ENCODE measurements around the gene CDC42SE1.
"Not testable (repeated sequence)": the region's sequence is repeated elsewhere in the genome, so short reads cannot be mapped to it uniquely, and the experiment has no call there.

CDC42SE1 gene, protein sequence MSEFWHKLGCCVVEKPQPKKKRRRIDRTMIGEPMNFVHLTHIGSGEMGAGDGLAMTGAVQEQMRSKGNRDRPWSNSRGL

DNA sequence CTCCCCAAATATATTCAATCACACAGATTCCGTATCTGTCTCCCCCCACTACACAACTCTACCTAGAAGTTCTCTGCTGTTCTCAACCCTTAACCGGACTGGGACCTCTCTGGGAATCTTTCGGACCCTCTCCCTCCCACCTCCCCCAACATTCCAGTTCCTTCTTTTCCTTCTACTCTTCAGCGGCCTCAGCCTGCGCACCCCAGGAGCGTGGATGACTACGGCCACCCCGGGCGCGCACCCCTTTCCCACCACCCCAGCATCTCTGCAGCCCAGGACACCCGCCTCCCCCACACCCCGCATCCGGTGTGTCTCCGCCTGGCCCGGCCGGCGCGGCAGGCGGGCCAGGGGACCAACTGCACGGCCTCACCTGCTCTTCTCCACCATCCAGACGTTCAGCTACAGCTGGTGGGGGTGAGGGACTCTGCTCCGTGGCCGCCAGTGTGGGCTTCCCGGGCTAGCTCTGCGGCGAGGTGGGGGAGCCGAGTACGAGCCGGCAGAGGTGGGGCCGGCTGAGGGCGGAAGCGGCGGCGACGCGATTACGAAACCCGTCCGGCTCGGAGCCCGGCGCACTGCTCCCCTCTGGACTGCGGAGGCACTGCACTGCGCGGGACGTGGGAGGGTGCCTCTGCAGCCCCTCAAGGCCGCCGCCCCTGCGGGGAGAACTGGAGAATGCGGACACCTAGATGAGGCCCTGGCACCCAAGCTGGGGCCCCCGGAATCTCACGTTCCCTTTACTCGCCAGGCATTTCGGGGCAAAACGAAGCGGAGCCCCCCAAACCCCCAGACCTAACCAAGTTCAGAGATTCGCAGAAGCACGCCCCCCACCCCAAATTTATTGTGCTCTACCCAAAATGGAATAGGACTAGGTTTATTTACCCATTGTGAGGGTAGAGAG is at the start of gene CDC42SE1:
Gene CDC42SE1 (minus strand): TSS at position 514 of the 898 bp plus-strand sequence. CDS start 3,892 bp downstream, outside the sequence.
- peak within 1 kb of the TSS; percentile 84 for H3K9ac ChIP-seq (ENCODE audit: low read depth, low read length)
- H3K9me3 ChIP-seq (ENCODE audit: control insufficient read depth, insufficient read depth, low read length) = no peaks in the 10 kb centered on the region
- peaks cover 28% of the 10 kb centered on the region for H3K4me1 ChIP-seq (ENCODE audit: control insufficient read depth, insufficient read depth, low read length)
- peak within 1 kb of the TSS; percentile 93 for H3K4me3 ChIP-seq (ENCODE audit: low read depth, low read length)
- H3K27me3 ChIP-seq (ENCODE audit: control insufficient read depth, insufficient read depth, low read length) = no peaks in the 10 kb centered on the region
- peak within 1 kb of the TSS; percentile 92 for H3K27ac ChIP-seq (ENCODE audit: low read depth, low read length)
- peaks cover 30% of the 10 kb centered on the region for H3K36me3 ChIP-seq (ENCODE audit: control insufficient read depth, insufficient read depth, low read length)

DNA sequence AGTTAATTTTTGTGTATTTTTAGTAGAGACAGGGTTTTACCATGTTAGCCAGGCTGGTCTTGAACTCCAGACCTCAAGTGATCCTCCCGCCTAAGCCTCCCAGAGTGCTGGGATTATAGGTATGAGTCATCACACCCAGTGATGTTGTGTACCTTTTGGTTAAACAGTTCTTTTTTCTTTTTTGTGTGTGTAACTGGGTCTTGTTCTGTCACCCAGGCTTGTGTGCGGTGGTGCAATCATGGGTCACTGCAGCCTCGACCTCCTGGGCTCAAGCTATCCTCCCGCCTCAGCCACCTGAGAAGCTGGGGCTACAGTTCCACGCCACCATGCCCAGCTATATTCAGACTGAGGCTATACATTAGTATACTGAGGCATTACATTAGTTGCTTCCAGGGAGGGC is 48.9 kb upstream of the CDC42SE1 start:
- Histone ChIP-seq H3K4me3 (ENCODE audit: low read depth, low read length) (no peak overlapping the region), H3K27me3 (ENCODE audit: control insufficient read depth, insufficient read depth, low read length) (no peaks in the 10 kb centered on the region), H3K4me1 (ENCODE audit: control insufficient read depth, insufficient read depth, low read length) (no peaks in the 10 kb centered on the region), H3K9ac (ENCODE audit: low read depth, low read length) (no peak overlapping the region), H3K27ac (ENCODE audit: low read depth, low read length) (no peak overlapping the region), H3K36me3 (ENCODE audit: control insufficient read depth, insufficient read depth, low read length) (no peaks in the 10 kb centered on the region), H3K9me3 (ENCODE audit: control insufficient read depth, insufficient read depth, low read length) (no peaks in the 10 kb centered on the region)

DNA sequence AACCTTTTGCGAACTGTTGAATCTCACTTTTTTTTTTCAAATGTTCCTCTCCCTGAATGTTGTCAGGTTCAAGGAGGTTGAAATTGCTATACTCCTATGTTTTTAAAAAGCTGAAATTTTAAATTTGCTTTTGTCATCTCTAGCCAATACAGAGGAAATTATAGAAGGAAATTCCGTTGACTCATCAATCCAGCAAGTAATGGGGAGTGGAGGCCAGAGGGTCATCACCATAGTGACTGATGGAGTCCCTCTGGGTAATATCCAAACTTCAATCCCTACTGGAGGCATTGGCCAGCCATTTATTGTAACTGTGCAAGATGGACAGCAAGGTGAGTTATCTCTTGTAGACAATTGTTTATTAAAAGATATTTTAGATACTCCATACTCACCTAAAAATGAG is 47.5 kb upstream of the CDC42SE1 start:
- no peaks in the 10 kb centered on the region for H3K9me3 ChIP-seq (ENCODE audit: control insufficient read depth, insufficient read depth, low read length)
- no peak overlapping the region for H3K9ac ChIP-seq (ENCODE audit: low read depth, low read length)
- H3K4me3 ChIP-seq (ENCODE audit: low read depth, low read length) = no peak overlapping the region
- no peaks in the 10 kb centered on the region for H3K4me1 ChIP-seq (ENCODE audit: control insufficient read depth, insufficient read depth, low read length)
- H3K36me3 ChIP-seq (ENCODE audit: control insufficient read depth, insufficient read depth, low read length) = no peaks in the 10 kb centered on the region
- H3K27me3 ChIP-seq (ENCODE audit: control insufficient read depth, insufficient read depth, low read length) = no peaks in the 10 kb centered on the region
- H3K27ac ChIP-seq (ENCODE audit: low read depth, low read length) = no peak overlapping the region

DNA sequence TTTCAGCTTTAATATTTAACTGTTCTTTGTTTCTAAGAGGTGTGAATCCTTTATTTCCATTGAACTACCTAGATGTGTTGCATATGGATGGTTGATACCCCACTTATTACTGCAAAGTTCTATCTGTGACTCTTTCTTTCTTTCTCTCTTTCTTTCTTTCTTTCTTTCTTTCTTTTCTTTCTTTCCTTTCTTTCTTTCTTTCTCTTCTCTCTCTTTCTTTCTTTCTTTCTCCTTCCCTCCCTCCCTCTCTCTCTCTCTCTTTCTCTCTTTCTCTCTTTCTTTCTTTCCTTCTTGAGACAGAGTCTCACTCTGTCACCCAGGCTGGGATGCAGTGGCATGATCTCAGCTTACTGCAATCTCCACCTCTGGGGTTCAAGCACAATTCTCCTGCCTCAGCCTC is 45.2 kb upstream of the CDC42SE1 start:
- Histone ChIP-seq H3K4me3 (ENCODE audit: low read depth, low read length) (no peak overlapping the region), H3K9me3 (ENCODE audit: control insufficient read depth, insufficient read depth, low read length) (no peaks in the 10 kb centered on the region)

DNA sequence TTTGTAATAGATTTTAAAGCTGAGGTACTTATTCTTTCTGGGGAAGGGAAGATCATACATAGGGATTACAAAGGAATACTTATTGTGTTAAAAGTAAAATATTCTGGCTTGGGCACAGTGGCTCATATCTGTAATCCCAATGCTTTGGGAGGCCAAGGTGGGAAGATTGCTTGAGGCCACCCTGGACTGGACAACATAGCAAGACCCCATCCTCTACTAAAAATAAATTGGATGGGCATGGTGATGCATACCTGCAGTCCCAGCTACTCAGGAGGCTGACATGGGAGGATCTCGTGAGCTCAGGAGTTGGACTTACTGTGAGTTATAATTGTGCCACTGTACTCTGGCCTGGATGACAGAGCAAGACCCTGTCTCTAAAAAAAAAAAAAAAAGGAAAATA is 38.7 kb upstream of the CDC42SE1 start:
- no peaks in the 10 kb centered on the region for H3K27me3 ChIP-seq (ENCODE audit: control insufficient read depth, insufficient read depth, low read length)
- no peaks in the 10 kb centered on the region for H3K9me3 ChIP-seq (ENCODE audit: control insufficient read depth, insufficient read depth, low read length)
- H3K27ac ChIP-seq (ENCODE audit: low read depth, low read length) = no peak overlapping the region

More for the DNA sequence above, 45.2 kb upstream of the CDC42SE1 start:
- Histone ChIP-seq H3K4me1 (ENCODE audit: control insufficient read depth, insufficient read depth, low read length) (no peaks in the 10 kb centered on the region), H3K27ac (ENCODE audit: low read depth, low read length) (no peak overlapping the region), H3K27me3 (ENCODE audit: control insufficient read depth, insufficient read depth, low read length) (no peaks in the 10 kb centered on the region), H3K36me3 (ENCODE audit: control insufficient read depth, insufficient read depth, low read length) (no peaks in the 10 kb centered on the region), H3K9ac (ENCODE audit: low read depth, low read length) (no peak overlapping the region)

DNA sequence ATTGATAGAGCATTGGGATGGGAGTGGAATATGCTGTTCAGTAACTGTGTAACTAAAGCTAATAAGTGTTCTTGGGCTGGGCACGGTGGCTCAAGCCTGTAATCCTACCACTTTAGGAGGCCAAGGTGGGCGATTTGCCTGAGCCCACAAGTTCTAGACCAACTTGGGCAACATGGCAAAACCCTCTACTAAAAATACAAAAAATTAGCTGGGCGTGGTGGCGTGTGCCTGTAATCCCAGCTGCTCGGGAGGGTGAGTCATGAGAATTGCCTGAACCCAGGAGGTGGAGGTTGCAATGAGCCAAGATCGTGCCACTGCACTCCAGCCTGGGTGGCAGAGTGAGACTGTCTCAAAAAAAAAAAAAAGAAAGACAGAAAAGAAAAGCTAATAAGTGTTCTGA is 38.0 kb upstream of the CDC42SE1 start:
- not testable (repeated sequence) for H3K4me1 ChIP-seq (ENCODE audit: control insufficient read depth, insufficient read depth, low read length); H3K36me3 ChIP-seq (ENCODE audit: control insufficient read depth, insufficient read depth, low read length); H3K9me3 ChIP-seq (ENCODE audit: control insufficient read depth, insufficient read depth, low read length); H3K9ac ChIP-seq (ENCODE audit: low read depth, low read length); H3K27me3 ChIP-seq (ENCODE audit: control insufficient read depth, insufficient read depth, low read length); H3K4me3 ChIP-seq (ENCODE audit: low read depth, low read length); H3K27ac ChIP-seq (ENCODE audit: low read depth, low read length)

More for the DNA sequence above, 38.7 kb upstream of the CDC42SE1 start:
- no peaks in the 10 kb centered on the region for H3K36me3 ChIP-seq (ENCODE audit: control insufficient read depth, insufficient read depth, low read length)
- H3K4me1 ChIP-seq (ENCODE audit: control insufficient read depth, insufficient read depth, low read length) = no peaks in the 10 kb centered on the region
- H3K9ac ChIP-seq (ENCODE audit: low read depth, low read length) = no peak overlapping the region
- no peak overlapping the region for H3K4me3 ChIP-seq (ENCODE audit: low read depth, low read length)

DNA sequence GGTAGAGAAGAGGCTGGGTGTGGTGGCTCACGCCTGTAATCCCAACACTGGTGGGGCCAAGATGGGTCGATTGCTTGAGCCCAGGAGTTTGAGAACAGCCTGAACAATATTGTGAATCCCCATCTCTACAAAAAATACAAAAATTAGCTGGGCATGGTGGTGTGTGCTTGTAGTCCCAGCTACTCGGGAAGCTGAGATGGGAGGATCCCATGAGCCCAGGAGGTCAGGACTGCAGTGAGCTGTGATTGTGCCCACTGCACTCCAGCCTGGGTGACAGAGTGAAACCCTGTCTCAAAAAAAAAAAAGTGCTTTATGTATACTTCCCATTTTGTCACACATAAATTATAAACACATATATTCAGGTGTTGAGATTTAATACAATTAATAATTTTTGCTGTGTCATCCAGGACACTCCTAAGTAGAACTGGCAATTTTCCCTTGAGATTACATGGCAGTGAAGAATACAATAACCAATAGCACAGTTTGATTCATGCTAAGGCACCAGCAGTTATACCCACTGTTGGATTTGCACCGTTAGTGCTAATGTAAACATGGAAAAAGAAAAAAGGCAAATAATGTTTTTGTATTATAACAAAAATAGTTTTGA is 26.6 kb upstream of the CDC42SE1 start:
- Histone ChIP-seq H3K4me1 (ENCODE audit: control insufficient read depth, insufficient read depth, low read length) (peaks cover 5% of the 10 kb centered on the region), H3K9ac (ENCODE audit: low read depth, low read length) (no peak overlapping the region), H3K27ac (ENCODE audit: low read depth, low read length) (no peak overlapping the region), H3K36me3 (ENCODE audit: control insufficient read depth, insufficient read depth, low read length) (no peaks in the 10 kb centered on the region), H3K9me3 (ENCODE audit: control insufficient read depth, insufficient read depth, low read length) (no peaks in the 10 kb centered on the region), H3K4me3 (ENCODE audit: low read depth, low read length) (no peak overlapping the region), H3K27me3 (ENCODE audit: control insufficient read depth, insufficient read depth, low read length) (no peaks in the 10 kb centered on the region)

DNA sequence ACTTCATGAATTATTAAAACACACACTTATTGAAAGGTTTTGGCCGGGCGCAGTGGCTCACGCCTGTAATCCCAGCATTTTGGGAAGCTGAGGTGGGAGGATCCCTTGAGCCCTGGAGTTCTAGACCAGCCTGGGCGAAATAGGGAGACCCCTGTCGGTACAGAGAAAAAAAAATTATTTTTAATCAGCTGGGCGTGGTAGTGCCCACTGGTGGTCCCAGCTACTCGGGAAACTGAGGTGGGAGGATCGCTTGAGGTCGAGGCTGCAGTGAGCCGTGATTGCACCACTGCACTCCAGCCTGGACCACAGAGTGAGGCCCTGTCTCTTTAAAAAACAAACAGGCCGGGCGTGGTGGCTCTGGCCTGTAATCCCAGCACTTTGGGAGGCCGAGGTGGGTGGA is 12.8 kb upstream of the CDC42SE1 start:
- Histone ChIP-seq H3K27ac (ENCODE audit: low read depth, low read length) (no peak overlapping the region), H3K36me3 (ENCODE audit: control insufficient read depth, insufficient read depth, low read length) (peaks cover 12% of the 10 kb centered on the region), H3K27me3 (ENCODE audit: control insufficient read depth, insufficient read depth, low read length) (no peaks in the 10 kb centered on the region), H3K9ac (ENCODE audit: low read depth, low read length) (no peak overlapping the region), H3K9me3 (ENCODE audit: control insufficient read depth, insufficient read depth, low read length) (no peaks in the 10 kb centered on the region), H3K4me3 (ENCODE audit: low read depth, low read length) (no peak overlapping the region), H3K4me1 (ENCODE audit: control insufficient read depth, insufficient read depth, low read length) (no peaks in the 10 kb centered on the region)

DNA sequence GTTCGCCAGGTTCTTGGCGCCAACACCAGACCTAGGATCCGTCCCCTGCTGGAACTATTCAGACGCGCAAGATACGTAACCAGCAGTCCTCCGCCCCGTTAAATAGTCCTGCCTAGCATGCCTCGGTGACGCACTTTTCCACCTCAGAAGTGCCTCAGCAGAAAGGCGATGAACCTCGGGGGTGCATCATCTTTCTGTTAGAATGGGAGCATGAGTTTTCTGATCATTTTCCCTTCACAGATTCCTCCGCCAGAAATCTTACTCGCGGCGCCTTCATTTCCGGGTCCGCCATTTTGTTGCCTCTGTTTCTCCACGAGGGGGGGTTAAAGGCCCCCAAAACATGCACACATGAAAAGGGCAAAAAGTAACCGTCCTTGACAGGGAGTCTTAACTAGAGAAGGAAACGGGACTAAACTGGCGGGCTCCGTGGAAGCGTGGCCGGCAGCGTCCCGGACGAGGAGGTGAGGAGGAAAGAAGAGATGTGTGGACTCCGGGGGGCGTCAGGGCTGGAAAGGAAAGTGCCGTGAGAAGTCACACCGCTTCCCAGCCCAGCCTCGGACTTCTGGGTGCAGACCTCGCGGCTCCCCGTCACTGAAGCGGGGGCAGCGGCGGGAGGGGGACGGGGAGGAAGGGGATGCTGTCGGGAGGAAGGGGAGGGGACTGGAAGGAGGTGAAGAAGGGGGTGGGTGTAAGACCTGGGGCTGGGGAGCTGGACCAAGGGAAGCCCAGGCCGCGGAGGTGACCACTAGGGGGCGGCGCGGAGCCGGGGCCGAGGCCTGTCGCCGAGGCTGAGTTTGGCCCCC is 11.3 kb upstream of the CDC42SE1 start, which contains the start of gene GABPB2:
Gene GABPB2 (plus strand): TSS at position 288 of the 803 bp plus-strand sequence. CDS start 17,429 bp downstream, outside the sequence.
- Histone ChIP-seq H3K4me1 (ENCODE audit: control insufficient read depth, insufficient read depth, low read length) (no peaks in the 10 kb centered on the region), H3K36me3 (ENCODE audit: control insufficient read depth, insufficient read depth, low read length) (peaks cover 23% of the 10 kb centered on the region), H3K27ac (ENCODE audit: low read depth, low read length) (peak within 1 kb of the TSS; percentile 100), H3K4me3 (ENCODE audit: low read depth, low read length) (peak within 1 kb of the TSS; percentile 83), H3K27me3 (ENCODE audit: control insufficient read depth, insufficient read depth, low read length) (no peaks in the 10 kb centered on the region), H3K9me3 (ENCODE audit: control insufficient read depth, insufficient read depth, low read length) (no peaks in the 10 kb centered on the region), H3K9ac (ENCODE audit: low read depth, low read length) (peak within 1 kb of the TSS; percentile 97)

DNA sequence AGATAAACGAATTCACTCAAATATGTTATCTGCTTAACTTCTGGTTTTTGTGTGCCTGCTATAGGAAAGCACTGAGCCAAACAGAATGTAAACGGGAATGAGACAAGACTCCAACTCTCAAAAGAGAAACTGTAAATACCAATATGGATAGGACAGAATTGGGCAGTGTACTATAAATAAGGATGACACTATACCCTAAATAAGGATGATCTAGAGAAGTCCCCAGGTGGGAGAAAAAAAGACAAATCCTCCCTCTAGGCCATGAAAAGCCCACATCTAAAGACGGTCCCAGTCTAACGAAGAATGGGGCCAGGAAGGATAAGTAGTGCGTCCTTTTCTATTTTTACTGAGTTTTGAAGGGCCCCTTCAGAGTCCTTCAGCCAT is 9.7 kb upstream of the CDC42SE1 start:
- no peaks in the 10 kb centered on the region for H3K9me3 ChIP-seq (ENCODE audit: control insufficient read depth, insufficient read depth, low read length)
- H3K4me3 ChIP-seq (ENCODE audit: low read depth, low read length) = no peak overlapping the region
- peaks cover 4% of the 10 kb centered on the region; the same call in 1 of the 2 replicates for H3K4me1 ChIP-seq (ENCODE audit: control insufficient read depth, insufficient read depth, low read length)
- H3K27me3 ChIP-seq (ENCODE audit: control insufficient read depth, insufficient read depth, low read length) = no peaks in the 10 kb centered on the region
- H3K36me3 ChIP-seq (ENCODE audit: control insufficient read depth, insufficient read depth, low read length) = peaks cover 23% of the 10 kb centered on the region
- no peak overlapping the region for H3K9ac ChIP-seq (ENCODE audit: low read depth, low read length)
- H3K27ac ChIP-seq (ENCODE audit: low read depth, low read length) = peak overlapping the region; percentile 46
